DND-41 (cell line): Measurements from ENCODE around the gene NOTCH4.

Experiments used
- ATAC-seq: fragments of 200-7000 bp; cut with Tn5 transposase; 3 replicates; pipeline ENCODE4 v1.9.1; 2021; ENCODE audit warnings: low read depth; ENCODE audit not compliant: insufficient read depth
- DNase-seq: peaks from one replicate; pipeline ENCODE4 v3.0.0-alpha.2; 2020
- H2AFZ ChIP-seq: 2 replicates; pipeline ENCODE4 v1.6.0; 2012; ENCODE audit warnings: low read depth, low read length
- H3K27ac ChIP-seq: 2 replicates; pipeline ENCODE4 v1.5.1; 2012; ENCODE audit warnings: low read length, inconsistent platforms
- H3K27me3 ChIP-seq: fragments of 200-600 bp; sonication (generic); 2 replicates; pipeline ENCODE4 v1.6.0; 2012; ENCODE audit warnings: low read length, mild to moderate bottlenecking, inconsistent platforms; ENCODE audit not compliant: insufficient read depth, poor library complexity
- H3K36me3 ChIP-seq: 2 replicates; pipeline ENCODE4 v1.5.1; 2012; ENCODE audit warnings: low read length, inconsistent platforms; ENCODE audit not compliant: insufficient read depth
- H3K4me1 ChIP-seq: 2 replicates; pipeline ENCODE4 v1.5.1; 2012; ENCODE audit warnings: mild to moderate bottlenecking, low read length; ENCODE audit not compliant: insufficient read depth
- H3K4me2 ChIP-seq: 2 replicates; pipeline ENCODE4 v1.6.0; 2012; ENCODE audit warnings: mild to moderate bottlenecking, moderate library complexity, low read length, inconsistent platforms; ENCODE audit not compliant: insufficient read depth
- H3K4me3 ChIP-seq, 2 experiments: fragments of 200-600 bp in 1 of 2; shearing (Covaris generic) in 1 of 2; 2 replicates each; pipeline ENCODE4 v1.5.1; 2012 to 2016; ENCODE audit warnings: inconsistent platforms in 2 of 2, low read length in 2 of 2, mild to moderate bottlenecking in 2 of 2, low read depth in 1 of 2, moderate library complexity in 1 of 2
- H3K79me2 ChIP-seq: 2 replicates; pipeline ENCODE4 v1.6.0; 2012; ENCODE audit warnings: low read length, inconsistent platforms; ENCODE audit not compliant: insufficient read depth
- H3K9ac ChIP-seq: 2 replicates; pipeline ENCODE4 v1.6.0; 2012; ENCODE audit warnings: low read depth, mild to moderate bottlenecking, inconsistent platforms, low read length, moderate library complexity
- H3K9me3 ChIP-seq: 2 replicates; pipeline ENCODE4 v1.5.1; 2012; ENCODE audit warnings: low read length, moderate library complexity, mild to moderate bottlenecking, inconsistent platforms; ENCODE audit not compliant: insufficient read depth, severe bottlenecking
- H4K20me1 ChIP-seq: 2 replicates; pipeline ENCODE4 v1.6.0; 2012; ENCODE audit warnings: low read length; ENCODE audit not compliant: insufficient read depth
- EZH2 ChIP-seq: IDR thresholded peaks from 3 replicates; pipeline ENCODE4 v1.6.1; 2012; ENCODE audit warnings: borderline replicate concordance, low read depth, mild to moderate bottlenecking, moderate library complexity, low read length, inconsistent platforms; ENCODE audit not compliant: severe bottlenecking
- TF ChIP-seq, protein P1 (sequence below): IDR thresholded peaks from 2 replicates; pipeline ENCODE4 v1.5.1; 2012; ENCODE audit warnings: borderline replicate concordance, low read length, moderate library complexity, mild to moderate bottlenecking; ENCODE audit not compliant: poor library complexity, severe bottlenecking; ENCODE audit errors: extremely low read depth

NOTCH4 gene

GRCh38 chr6:32222333-32223230, 1.3 kb downstream of the NOTCH4 start:
- H3K36me3 ChIP-seq: no peaks in the 10 kb centered on the region
- no peaks in the 10 kb centered on the region for H3K4me1 ChIP-seq

DNA sequence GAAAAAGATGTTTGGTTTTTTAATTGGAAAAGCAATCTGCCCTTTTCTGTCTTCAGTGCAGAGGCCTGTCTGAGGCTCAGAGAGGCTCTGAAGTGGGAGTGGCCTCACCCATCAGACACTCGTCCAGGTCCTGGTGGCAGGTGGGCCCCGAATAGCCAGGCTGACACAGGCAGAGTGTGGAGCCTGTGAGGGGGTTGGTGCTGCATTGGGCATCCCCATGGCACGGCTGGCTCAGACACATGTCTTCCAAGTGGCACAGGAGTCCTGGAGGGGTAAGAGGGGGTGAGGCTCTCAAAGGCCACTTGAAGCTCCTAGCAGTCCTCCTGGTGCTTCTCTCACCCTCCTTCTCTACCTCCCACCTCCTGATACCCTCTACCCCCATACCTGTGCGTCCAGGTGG, 3.8 kb downstream of the NOTCH4 start:
- H3K4me3 ChIP-seq: no peak overlapping the region
- H3K27ac ChIP-seq: no peak overlapping the region
- no peaks in the 10 kb centered on the region for H3K36me3 ChIP-seq
- peaks cover 14% of the 10 kb centered on the region for H3K27me3 ChIP-seq
- no peaks in the 10 kb centered on the region for H3K4me1 ChIP-seq
- no peak overlapping the region for H3K4me2 ChIP-seq
- no peaks in the 10 kb centered on the region for H3K79me2 ChIP-seq
- ATAC-seq: no peak
- TF ChIP-seq, protein P1, sequence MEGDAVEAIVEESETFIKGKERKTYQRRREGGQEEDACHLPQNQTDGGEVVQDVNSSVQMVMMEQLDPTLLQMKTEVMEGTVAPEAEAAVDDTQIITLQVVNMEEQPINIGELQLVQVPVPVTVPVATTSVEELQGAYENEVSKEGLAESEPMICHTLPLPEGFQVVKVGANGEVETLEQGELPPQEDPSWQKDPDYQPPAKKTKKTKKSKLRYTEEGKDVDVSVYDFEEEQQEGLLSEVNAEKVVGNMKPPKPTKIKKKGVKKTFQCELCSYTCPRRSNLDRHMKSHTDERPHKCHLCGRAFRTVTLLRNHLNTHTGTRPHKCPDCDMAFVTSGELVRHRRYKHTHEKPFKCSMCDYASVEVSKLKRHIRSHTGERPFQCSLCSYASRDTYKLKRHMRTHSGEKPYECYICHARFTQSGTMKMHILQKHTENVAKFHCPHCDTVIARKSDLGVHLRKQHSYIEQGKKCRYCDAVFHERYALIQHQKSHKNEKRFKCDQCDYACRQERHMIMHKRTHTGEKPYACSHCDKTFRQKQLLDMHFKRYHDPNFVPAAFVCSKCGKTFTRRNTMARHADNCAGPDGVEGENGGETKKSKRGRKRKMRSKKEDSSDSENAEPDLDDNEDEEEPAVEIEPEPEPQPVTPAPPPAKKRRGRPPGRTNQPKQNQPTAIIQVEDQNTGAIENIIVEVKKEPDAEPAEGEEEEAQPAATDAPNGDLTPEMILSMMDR: no peak
- no peak for DNase-seq
- H3K9ac ChIP-seq: no peak overlapping the region
- H3K9me3 ChIP-seq: no peaks in the 10 kb centered on the region
- no peaks in the 10 kb centered on the region for H4K20me1 ChIP-seq
- H2AFZ ChIP-seq: no peak overlapping the region

More at GRCh38 chr6:32222333-32223230, 1.3 kb downstream of the NOTCH4 start:
- H3K9me3 ChIP-seq: no peaks in the 10 kb centered on the region
- no peaks in the 10 kb centered on the region for H4K20me1 ChIP-seq
- H3K9ac ChIP-seq: no peak overlapping the region
- H3K27me3 ChIP-seq: peaks cover 14% of the 10 kb centered on the region
- TF ChIP-seq, protein P1: no peak
- no peak for TF ChIP-seq EZH2
- ATAC-seq (no peak), DNase-seq (no peak)
- no peak overlapping the region for H3K4me3 ChIP-seq
- H3K27ac ChIP-seq: no peak overlapping the region
- no peaks in the 10 kb centered on the region for H3K79me2 ChIP-seq
- H3K4me2 ChIP-seq: no peak overlapping the region
- no peak overlapping the region for H2AFZ ChIP-seq

DNA sequence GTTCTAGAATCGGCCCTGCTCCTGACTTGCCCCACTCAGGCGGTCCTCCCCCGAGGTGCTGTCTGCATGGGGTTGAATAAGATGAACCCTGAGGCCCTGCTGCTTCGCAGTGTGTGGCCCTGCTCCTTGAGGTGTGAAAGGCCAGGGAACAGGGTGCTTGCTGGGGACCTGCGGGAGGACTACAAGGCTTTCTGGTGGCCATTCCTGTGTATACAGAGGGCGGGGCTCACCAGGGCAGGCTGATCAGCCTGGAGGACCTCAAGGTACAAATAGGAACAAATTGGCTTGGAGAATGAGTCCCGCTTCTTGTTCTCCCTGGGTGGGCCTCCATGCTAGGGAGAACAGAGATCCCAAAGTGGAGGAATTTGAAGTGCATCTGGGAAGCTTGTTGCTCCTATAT, 5.7 kb downstream of the NOTCH4 start:
- no peaks in the 10 kb centered on the region for H3K4me1 ChIP-seq
- no peak for DNase-seq
- no peak for ATAC-seq
- H3K9me3 ChIP-seq: no peaks in the 10 kb centered on the region
- no peak overlapping the region for H3K27ac ChIP-seq
- H3K36me3 ChIP-seq: no peaks in the 10 kb centered on the region
- TF ChIP-seq EZH2: no peak
- TF ChIP-seq, protein P1: no peak
- no peak overlapping the region for H3K4me2 ChIP-seq
- no peak overlapping the region for H2AFZ ChIP-seq
- no peak overlapping the region for H3K4me3 ChIP-seq
- no peak overlapping the region for H3K9ac ChIP-seq
- H3K27me3 ChIP-seq: peaks cover 10% of the 10 kb centered on the region
- no peaks in the 10 kb centered on the region for H3K79me2 ChIP-seq
- no peaks in the 10 kb centered on the region for H4K20me1 ChIP-seq
